GM21529 (cell line): ENCODE results near the gene PUS7L.
"Not testable (repeated sequence)": the region's sequence is repeated elsewhere in the genome, so short reads cannot be mapped to it uniquely, and the experiment has no call there.

Experiments
- ATAC-seq: cut with Tn5 transposase; IDR thresholded peaks from one replicate; pipeline ENCODE4 v1.9.1; 2021; ENCODE audit not compliant: unreplicated experiment

Gene PUS7L

DNA sequence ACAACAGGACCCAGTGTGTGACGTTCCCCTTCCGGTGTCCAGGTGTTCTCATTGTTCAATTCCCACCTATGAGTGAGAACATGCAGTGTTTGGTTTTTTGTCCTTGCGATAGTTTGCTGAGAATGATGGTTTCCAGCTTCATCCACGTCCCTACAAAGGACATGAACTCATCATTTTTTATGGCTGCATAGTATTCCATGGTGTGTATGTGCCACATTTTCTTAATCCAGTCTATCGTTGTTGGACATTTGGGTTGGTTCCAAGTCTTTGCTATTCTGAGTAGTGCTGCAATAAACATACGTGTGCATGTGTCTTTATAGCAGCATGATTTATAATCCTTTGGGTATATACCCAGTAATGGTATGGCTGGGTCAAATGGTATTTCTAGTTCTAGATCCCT lies 7.2 kb downstream of the PUS7L start:
- ATAC-seq = not testable (repeated sequence)

DNA sequence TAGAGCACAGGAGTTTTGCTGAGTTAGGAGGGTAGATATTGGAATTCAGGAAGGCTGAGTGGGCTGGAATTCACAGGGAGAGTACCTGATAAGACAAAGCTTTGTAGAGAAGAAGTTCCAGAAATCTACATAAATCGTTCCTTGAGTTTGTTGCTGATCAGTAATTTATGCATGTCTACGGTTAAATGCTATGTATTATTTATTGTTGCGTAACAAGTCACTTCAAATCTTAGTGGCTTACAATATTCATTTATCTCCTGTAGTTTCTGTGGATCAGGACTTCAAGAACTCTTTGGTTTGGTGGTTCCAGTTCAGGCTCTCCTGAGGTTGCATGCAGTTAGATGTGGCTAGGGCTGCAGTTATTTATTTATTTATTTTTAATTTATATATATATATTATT lies 7.8 kb downstream of the PUS7L start:
- no peak for ATAC-seq

DNA sequence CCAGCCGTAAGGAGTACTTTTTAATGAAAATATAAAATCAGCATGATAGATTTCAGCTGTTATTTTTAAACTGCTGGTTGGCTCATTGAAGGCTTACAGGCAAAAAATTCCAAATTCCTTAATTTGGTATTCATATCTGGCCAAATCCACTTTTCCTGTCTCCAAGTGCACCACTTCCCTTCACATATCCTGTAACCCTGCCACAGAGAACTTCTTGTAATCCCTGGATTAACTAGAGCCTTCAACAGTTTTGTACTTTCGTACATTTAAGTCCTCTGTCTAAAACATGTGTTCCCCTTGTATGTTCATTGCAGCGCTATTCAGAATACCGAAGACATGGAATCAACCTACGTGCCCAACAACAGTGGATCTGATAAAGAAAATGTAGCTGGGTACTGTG lies 9.6 kb downstream of the PUS7L start:
- no peak for ATAC-seq

DNA sequence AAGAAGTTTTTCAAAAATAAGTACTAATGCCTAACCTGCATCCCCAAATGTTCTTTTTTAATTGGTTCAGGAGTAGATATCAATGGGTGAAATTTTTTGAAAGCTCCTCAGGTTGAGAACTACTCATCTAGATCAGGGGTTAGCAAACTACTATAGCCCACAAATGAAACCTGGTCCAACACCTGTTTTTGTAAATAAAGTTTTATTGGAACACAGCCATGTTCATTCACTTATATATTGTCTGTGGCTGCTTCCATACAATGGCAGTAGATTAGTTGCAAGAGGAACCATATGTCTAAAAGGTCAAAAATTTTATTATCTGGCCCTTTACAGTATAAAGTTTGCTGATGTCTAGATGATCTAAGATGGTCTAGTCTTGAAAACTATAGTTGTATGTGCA lies 13.8 kb downstream of the PUS7L start:
- no peak for ATAC-seq

DNA sequence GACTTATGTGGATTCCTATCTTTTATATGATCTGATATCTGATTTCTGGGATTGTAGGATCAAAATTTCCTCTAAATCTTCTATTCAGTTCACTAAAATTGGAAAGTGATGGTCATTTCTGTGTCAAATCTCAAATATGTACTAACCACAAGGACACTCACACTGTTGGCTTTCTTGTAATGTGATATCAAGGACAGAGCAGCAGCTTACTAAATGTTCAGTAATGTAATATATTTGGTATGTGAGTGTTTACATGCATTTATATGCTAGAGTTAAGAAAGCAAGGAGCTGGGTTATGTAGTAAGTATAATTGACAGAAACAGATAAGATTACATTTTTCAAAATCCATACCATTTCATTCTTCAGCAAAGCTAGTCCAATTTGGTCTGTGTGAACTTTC lies 16.5 kb downstream of the PUS7L start:
- ATAC-seq = no peak

DNA sequence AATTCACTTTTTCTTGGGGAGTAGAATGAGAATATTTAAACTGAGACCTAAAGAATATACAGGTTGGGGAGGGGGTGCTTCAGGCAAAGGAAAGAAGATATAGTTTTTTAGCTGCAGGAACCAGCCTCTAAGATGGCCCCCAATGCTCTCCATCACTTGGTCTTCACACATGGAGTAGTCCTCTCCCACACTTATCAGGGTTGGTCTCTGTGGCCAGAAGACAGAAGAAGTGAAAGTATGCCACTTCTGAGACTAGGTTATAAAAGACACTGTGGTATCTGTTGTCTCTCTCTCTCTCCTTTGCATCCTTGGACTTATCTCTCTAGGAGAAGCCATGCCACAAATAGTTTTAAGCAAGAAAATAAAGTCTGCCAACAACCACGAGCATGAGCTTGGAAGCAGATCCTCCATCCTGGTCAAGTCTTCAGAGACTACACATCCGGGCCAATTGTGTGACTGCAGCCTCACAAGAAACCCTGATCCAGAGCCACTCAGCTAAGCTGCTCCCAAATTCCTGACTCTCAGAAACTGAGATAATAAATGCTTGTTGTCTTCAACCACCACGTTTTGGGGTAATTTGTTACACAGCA lies 18.0 kb downstream of the PUS7L start:
- peak; percentile 71 for ATAC-seq

DNA sequence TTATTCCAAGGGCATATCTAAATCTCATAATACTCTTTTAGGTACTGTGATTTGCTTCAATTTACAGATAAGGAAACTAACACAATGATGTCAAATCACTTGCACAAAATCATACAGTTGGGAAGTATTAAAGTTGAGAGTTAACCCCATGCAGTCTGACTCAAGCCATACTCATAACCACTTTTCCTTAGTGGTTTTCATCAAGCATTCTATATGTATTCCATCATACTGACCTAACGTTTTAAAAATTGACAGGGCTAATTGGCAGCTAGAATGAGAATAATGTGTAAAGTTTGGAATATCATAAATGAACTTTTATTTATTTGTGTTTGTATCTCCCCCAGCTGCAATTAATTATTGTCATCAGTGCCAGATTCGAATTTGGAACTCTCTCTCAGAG lies 20.9 kb downstream of the PUS7L start:
- no peak for ATAC-seq

DNA sequence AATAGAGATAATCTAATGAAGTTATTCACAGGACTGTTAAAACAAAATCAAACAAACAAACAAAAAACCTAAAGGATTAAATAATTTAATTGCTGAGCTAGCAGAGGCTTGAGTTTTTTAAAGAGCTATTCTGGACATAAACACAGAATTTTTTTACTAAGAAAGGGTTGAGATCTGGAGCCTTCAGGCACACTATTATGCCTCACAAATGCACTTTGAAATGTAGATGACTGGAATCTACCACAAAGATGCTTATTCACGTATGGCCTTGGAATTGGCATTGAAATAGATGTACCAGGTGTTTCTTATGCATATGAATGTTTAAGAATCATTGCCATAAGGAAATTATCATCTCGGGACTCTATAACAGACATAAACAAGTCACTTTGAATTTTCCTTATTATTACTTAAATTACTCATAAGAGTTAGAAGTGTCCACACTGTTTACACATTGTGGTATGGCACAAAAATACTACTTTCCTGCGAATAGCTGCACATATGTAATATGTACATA lies 21.6 kb downstream of the PUS7L start:
- ATAC-seq = no peak

DNA sequence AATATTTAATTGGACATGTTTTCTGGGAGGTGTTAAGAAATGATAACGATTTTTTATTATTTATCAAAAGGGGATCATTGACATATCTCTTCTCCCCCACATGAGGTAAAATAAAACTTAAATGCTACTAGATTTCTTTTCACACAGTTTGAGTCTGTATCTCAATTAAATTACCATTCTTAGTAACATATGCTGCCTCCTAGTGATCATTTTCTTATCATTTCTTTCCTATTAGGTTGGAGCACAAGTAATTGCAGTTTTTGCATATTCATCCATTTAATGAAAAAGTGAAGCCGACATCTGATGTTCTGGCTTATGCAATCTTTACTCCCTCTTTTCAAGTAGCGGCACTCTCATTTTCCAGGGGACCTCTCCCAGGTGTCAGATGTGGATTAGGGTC lies 24.9 kb downstream of the PUS7L start:
- ATAC-seq = no peak

DNA sequence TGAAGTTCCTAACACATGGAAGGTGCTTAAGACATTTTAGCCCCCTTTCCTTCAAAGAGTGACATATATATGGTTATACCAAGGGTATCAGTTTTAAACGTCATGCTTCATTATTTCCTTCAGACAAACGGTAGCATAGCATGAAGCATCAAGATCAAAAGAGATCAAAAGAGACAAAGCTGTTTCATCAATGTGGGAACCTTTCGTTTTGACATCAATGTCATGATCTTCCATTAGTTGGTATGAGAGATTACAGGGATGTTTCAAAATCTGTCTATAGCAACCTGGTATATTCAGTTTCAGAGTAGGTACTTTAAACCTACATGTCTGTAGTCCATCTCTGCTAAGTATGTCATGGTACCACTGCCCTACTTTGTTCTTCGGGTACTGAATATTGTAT lies 28.3 kb downstream of the PUS7L start:
- no peak for ATAC-seq

DNA sequence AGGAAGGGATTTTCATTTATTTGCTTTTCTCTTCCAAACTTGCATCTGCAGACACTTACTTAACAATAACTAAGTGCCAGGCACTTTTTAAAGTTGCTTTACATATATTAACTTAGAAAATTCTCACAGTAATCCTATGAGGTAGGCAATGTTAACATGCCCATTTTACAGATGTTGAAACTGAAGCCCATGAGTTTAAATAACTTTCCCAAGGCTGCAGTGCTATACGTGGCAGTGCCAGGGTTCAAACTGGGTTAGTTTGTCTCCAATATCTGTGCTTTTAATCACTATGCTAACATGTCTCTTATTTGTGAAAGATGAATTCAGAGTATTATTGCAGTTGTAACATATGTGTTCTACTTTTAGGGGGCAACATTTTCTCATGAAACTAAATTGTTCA lies 29.9 kb downstream of the PUS7L start:
- ATAC-seq = no peak

DNA sequence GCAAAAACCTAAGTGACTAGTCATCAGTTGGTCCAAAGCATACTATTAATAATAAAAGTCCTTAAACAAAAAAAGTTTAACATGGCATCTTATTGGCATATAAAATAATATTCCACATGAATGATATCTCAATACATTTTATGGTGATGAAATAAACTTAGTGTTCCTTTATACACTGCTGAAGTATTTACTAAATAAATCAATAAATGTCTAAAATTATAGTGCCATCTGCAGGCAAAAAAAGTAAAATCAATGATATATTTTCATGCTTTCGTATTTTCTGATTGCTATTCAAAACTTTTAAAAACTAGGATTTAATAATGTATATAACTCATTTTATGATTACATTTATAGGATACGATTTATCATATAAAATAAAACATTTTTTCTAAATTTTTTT lies 30.5 kb downstream of the PUS7L start:
- ATAC-seq = no peak

DNA sequence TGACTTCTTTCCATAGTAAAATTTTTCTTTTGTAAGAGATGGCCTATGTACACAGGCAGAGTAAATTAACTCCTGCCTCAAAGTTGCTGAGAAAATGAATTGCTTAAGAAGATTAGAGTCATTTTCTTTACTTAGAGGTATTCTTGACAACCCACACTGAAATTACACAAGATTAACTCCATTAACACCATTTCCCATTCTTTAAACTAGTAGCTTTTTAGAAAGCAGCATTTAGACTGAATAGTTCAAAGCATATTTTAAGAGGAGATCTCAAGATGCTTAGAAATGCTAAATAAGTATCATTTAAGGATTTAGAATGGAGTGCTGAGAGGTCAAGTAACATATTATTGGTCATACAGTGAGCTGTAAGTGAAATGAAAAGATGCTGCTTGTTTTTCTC lies 35.5 kb downstream of the PUS7L start:
- ATAC-seq = no peak

DNA sequence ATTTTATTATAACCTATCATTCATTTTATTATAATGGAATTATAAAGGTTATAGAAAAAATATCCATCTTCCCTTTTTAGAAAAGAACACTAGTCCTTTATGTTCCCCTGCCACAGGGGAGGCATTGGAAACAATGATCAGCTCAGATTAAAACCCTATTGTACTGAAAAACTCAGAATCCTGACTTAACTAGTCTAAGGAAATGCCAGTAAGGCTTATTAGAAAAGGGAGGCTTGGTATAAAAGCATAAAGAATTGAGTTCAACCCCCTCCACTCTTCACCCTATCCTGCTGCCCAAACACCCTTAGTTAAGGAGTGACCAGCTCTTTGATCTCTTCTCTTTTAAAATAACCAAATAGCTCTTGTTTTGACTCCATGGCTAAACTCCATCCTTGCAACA lies 36.0 kb downstream of the PUS7L start:
- no peak for ATAC-seq

DNA sequence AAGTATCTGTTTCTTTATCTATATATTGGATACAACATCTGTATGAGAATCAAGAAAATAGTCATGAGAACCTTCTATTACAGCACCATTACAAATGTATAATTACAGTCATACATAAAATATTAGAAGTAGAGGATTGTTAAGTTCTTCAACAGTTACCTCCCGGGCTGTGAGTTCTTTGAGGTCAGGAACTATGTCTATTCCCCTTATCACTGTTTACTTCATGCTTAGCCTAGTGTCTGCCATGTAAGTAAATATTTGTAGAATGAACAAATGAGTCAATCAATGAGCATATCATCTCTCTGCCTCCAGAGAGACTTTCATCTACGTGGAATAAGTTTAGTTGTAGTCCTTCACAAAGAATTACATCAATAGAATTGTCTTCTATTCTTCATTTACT lies 47.2 kb downstream of the PUS7L start:
- ATAC-seq = no peak

DNA sequence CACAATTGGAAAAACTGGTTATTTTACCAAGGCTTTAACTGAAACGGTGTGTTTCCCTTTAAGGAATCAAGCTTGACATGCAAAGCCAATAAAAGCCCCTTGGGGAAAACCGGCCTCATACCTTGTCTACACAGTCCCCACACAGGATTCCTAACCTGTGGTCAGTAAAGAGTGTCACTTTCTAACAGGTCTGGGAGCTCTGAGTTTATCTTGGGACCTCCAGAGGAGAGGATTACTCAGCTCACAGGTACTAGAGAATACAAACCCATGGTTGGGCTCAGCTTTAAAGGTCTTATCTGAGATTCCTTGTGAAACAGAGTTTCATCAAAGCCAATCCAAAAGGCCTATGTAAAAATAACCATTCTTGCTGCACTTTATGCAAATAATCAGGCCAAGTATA lies 54.8 kb downstream of the PUS7L start:
- ATAC-seq = not testable (repeated sequence)

DNA sequence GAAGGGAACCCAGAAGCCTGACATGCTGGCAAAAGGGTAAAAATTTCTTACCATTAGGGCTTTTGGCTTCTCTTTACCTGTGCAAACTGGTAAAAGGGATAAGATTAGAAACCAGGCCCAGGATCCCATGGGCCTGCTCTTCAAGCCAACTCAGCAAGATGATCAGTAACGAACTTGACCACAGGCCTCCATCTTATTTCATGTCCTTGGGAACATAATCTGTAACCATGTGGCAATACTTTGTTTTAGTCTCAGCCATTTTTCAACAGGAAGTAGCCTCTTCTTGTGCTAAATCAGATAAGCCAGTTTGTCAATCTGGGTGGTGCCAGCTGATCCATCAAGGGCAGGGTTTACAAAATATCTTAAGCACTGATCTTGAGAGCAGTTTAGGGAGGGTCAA lies 57.4 kb downstream of the PUS7L start:
- not testable (repeated sequence) for ATAC-seq

DNA sequence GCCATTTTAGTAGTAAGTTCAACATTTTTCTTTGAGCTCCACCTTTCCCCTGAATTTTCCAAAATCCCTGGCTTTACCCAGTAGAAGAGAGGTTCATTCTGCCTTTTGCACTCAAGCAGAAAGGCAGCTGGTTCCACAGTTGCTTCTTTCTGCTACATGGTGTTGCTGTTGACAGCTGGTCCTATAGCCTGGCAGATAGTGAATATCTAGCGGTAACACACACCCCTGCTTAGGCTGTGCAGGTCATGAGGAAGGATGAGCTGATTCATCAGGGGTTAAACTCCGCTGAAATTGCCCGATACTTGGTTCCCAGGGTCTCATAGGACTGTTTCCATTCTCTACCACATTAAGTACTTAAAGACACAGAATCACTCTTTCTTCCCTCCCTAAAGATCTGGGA lies 62.4 kb downstream of the PUS7L start:
- no peak for ATAC-seq

DNA sequence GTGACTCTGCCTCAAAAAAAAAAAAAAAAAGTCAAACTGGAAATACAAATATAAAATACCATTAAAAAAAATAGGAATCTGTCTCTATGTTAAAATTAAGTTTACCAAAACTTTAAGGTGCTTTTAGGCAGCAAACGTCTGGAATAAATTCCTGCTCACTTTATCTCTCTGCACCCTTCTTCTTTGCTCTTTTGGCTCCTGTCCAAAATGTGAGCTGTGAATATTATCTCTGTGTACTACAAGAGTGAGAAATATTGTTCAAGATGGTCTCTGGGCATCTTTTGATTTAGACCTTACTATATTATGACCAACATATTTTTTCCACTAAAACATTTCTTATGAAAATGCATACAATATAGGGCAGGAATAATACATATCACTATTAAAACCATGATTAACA lies 63.7 kb downstream of the PUS7L start:
- ATAC-seq = no peak

DNA sequence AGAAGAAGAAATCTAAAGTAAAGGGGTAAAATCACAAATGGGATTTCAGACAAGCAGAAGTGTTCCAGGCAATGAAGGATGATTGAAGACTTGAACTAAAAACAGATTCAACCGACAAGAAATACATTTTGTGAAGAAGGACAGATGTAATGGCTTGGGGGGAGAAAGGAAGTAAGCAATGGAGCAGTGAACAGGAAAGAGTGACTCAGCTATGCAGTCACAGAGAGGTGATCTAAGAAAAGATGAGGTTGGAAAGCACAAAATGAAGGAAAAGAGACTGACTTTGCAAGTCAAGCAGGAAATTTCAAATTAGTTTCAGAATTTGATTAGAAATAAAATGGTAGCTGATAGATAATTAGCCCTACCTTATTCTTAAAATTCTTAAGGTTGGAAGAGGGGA lies 66.5 kb downstream of the PUS7L start:
- ATAC-seq = no peak

DNA sequence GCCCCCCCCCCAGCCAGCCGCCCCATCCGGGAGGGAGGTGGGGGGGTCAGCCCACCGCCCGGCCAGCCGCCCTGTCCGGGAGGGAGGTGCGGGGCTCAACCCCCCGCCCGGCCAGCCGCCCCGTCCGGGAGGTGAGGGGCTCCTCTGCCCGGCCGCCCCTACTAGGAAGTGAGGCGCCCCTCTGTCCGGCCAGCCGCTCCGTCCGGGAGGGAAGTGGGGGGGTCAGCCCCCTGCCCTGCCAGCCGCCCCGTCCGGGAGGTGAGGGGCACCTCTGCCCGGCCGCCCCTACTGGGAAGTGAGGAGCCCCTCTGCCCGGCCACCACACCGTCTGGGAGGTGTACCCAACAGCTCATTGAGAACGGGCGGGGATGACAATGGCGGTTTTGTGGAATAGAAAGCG lies 73.1 kb downstream of the PUS7L start:
- not testable (repeated sequence) for ATAC-seq

DNA sequence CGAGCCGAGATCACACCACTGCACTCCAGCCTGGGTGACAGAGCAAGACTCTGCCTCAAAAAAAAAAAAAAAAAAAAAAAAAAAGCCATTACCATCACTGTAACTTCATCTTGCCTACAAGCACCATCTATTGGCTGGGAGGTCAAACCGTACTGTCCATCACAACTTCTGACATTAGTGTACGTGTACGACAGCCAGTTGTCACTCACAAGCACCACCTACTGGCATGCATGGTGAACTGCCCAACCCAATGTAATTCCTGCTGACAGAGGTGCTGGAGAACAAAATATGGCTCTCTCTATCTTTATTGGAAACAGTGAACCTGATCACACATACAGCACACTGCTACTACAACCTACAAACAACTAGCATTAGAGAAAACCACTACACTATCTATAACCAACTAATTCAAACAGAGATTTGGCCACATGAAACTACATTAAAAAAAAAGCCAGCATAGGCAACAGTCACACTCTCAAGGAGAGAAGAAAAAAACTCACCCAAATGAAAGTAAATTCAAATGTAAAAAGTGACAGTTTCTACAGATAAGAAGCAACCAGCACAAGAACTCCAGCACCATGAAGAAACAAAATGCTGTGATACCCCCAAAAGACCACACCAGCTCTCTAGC lies 82.3 kb downstream of the PUS7L start:
- peak; percentile 94 for ATAC-seq
